Measurements from ENCODE around the gene TBPL1. TPM values are rescaled to one million over a fixed set of nuclear protein-coding genes. Genes with fewer than 3 reads are reported as not detected.

The TBPL1 gene
- total RNA-seq, 1 experiment from 2014 or later = 42.1 TPM

DNA sequence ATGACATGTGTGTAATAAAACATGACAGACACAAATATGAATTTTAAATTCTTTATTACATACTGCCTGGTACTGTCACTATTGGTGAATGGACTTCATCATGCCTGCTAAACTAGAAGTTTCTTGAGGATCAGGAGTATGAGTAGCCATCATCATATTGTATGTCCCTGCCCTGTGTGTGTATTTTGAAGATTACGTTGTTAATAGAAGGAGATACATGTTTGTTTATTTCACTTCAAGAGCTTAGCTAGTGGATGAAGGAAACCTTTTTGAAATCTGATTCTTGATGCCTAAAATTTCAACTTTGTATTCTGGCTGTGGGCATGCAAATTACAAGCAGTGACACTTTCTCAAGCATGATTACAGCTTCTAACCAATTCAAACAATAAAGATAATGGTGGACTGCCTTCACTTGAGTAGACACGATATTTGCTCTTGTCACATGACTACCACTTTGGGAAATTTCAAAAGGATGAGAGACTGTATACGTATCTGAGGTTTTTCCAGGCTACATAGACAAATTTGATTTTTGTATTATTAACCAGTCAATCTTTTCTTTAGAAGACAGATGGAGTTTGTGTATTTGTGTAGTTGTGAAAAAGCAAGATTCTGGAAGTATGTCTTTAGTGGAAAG, 3.5 kb downstream of the TBPL1 start:
- no peak overlapping the region for H3K4me3 Mint-ChIP-seq
- no peak overlapping the region for H3K27ac Mint-ChIP-seq
- no peak for ATAC-seq
- H3K9me3 Mint-ChIP-seq = no peaks in the 10 kb centered on the region
- H3K4me1 Mint-ChIP-seq = peaks cover 35% of the 10 kb centered on the region
- no peaks in the 10 kb centered on the region for H3K36me3 Mint-ChIP-seq
- ChIA-PET POLR2A (no interaction called here), CTCF (no interaction called here)
- H3K27me3 Mint-ChIP-seq (ENCODE audit: low read depth) = peaks cover 3% of the 10 kb centered on the region
- no peak for DNase-seq (ENCODE audit: low spot score)
- TF ChIP-seq, protein P1, sequence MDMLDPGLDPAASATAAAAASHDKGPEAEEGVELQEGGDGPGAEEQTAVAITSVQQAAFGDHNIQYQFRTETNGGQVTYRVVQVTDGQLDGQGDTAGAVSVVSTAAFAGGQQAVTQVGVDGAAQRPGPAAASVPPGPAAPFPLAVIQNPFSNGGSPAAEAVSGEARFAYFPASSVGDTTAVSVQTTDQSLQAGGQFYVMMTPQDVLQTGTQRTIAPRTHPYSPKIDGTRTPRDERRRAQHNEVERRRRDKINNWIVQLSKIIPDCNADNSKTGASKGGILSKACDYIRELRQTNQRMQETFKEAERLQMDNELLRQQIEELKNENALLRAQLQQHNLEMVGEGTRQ (CRISPR knock-in tag; IDR thresholded peaks at IDR 0.05) = no peak
- TF ChIP-seq OVOL2 (CRISPR knock-in tag; IDR thresholded peaks at IDR 0.05; ENCODE audit: borderline replicate concordance) = no peak
- TF ChIP-seq, protein P2, sequence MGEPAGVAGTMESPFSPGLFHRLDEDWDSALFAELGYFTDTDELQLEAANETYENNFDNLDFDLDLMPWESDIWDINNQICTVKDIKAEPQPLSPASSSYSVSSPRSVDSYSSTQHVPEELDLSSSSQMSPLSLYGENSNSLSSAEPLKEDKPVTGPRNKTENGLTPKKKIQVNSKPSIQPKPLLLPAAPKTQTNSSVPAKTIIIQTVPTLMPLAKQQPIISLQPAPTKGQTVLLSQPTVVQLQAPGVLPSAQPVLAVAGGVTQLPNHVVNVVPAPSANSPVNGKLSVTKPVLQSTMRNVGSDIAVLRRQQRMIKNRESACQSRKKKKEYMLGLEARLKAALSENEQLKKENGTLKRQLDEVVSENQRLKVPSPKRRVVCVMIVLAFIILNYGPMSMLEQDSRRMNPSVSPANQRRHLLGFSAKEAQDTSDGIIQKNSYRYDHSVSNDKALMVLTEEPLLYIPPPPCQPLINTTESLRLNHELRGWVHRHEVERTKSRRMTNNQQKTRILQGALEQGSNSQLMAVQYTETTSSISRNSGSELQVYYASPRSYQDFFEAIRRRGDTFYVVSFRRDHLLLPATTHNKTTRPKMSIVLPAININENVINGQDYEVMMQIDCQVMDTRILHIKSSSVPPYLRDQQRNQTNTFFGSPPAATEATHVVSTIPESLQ (CRISPR knock-in tag; IDR thresholded peaks at IDR 0.05) = no peak
- TF ChIP-seq, protein P3, sequence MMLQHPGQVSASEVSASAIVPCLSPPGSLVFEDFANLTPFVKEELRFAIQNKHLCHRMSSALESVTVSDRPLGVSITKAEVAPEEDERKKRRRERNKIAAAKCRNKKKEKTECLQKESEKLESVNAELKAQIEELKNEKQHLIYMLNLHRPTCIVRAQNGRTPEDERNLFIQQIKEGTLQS (CRISPR knock-in tag; conservative IDR thresholded peaks at IDR 0.05) = no peak

DNA sequence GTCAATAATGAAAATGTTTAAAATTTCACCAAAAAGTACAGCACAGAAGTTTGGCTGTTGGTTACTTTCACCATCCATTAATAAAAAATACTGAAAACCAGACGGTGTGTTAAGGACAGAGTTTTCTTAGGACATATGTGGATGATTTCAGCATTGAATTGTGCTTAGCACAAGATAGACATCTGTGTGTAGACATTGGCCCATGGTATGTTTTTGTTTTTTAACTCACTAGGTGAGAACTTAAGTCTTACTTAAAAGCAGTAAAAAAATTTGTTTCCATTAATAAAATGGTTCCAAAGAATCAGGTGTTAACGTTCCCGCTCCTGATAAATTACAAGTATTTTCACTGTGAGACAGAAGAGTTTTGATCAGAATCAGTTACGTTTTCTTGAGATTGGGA, 4.2 kb downstream of the TBPL1 start:
- POLR2A ChIA-PET = no interaction called here
- no peak overlapping the region for H3K4me3 Mint-ChIP-seq
- DNase-seq (ENCODE audit: low spot score) (no peak), ATAC-seq (no peak)
- no peaks in the 10 kb centered on the region for H3K36me3 Mint-ChIP-seq
- H3K9me3 Mint-ChIP-seq = no peaks in the 10 kb centered on the region
- CTCF ChIA-PET = no interaction called here
- H3K4me1 Mint-ChIP-seq = peaks cover 40% of the 10 kb centered on the region
- H3K27ac Mint-ChIP-seq = no peak overlapping the region
- TF ChIP-seq ZBTB21 (CRISPR knock-in tag; IDR thresholded peaks at IDR 0.05; ENCODE audit: borderline replicate concordance) (no peak), RORB (CRISPR knock-in tag; IDR thresholded peaks at IDR 0.05) (no peak), JUN (CRISPR knock-in tag; IDR thresholded peaks at IDR 0.05) (no peak), TEAD4 (CRISPR knock-in tag; IDR thresholded peaks at IDR 0.05) (no peak), ZNF416 (CRISPR knock-in tag; IDR thresholded peaks at IDR 0.05) (no peak), ZNF138 (CRISPR knock-in tag; conservative IDR thresholded peaks at IDR 0.05) (no peak), SMAD3 (CRISPR knock-in tag; IDR thresholded peaks at IDR 0.05; ENCODE audit: borderline replicate concordance) (no peak)
- TF ChIP-seq, protein P3 (CRISPR knock-in tag; conservative IDR thresholded peaks at IDR 0.05) = no peak
- TF ChIP-seq, protein P4, sequence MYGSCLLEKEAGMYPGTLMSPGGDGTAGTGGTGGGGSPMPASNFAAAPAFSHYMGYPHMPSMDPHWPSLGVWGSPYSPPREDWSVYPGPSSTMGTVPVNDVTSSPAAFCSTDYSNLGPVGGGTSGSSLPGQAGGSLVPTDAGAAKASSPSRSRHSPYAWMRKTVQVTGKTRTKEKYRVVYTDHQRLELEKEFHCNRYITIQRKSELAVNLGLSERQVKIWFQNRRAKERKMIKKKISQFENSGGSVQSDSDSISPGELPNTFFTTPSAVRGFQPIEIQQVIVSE (CRISPR knock-in tag; IDR thresholded peaks at IDR 0.05; ENCODE audit: borderline replicate concordance) = no peak
- TF ChIP-seq, protein P5, sequence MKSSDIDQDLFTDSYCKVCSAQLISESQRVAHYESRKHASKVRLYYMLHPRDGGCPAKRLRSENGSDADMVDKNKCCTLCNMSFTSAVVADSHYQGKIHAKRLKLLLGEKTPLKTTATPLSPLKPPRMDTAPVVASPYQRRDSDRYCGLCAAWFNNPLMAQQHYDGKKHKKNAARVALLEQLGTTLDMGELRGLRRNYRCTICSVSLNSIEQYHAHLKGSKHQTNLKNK (CRISPR knock-in tag; IDR thresholded peaks at IDR 0.05) = no peak
- TF ChIP-seq, protein P6, sequence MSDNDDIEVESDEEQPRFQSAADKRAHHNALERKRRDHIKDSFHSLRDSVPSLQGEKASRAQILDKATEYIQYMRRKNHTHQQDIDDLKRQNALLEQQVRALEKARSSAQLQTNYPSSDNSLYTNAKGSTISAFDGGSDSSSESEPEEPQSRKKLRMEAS (CRISPR knock-in tag; IDR thresholded peaks at IDR 0.05) = no peak
- no peaks in the 10 kb centered on the region; the same call in 1 of the 2 replicates for H3K27me3 Mint-ChIP-seq (ENCODE audit: low read depth)

DNA sequence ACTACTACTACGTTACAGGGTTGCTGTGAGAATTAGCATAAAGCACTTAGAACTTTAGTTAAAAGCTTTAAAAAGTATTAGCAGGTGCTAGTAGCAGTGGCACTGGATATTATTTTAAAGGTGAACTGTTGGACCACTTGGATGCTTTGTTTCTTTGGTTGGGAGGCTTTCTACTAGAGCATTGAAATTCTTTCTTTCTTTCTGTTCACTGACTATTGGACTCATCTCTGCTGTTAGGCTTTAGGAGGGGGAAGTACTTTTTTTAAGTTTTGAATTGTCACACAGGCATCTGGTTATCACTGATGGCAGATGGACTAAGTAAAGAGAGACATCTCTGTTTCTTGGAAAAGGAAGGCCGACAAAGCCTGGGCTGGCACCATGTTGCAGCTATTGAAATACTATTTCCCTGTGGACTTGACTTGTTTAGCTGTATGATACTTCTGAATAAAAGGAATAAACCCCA, 4.8 kb downstream of the TBPL1 start:
- ChIA-PET CTCF (interaction anchor here (1.0 to 1.5 kb wide), 3 partner anchors 16 to 41 kb away, joined by 4 to 7 read pairs (median 4); no protein-coding TSS in a partner anchor), POLR2A (no interaction called here)
- Mint-ChIP-seq H3K9me3 (no peaks in the 10 kb centered on the region), H3K4me1 (peaks cover 40% of the 10 kb centered on the region), H3K4me3 (no peak overlapping the region), H3K36me3 (no peaks in the 10 kb centered on the region), H3K27ac (no peak overlapping the region), H3K27me3 (ENCODE audit: low read depth) (no peaks in the 10 kb centered on the region)
- DNase-seq (ENCODE audit: low spot score) (no peak), ATAC-seq (no peak)
- TF ChIP-seq RELA (CRISPR knock-in tag; IDR thresholded peaks at IDR 0.05; ENCODE audit: borderline replicate concordance) = no peak
- no peak for TF ChIP-seq ZNF416 (CRISPR knock-in tag; IDR thresholded peaks at IDR 0.05)
- TF ChIP-seq, protein P7, sequence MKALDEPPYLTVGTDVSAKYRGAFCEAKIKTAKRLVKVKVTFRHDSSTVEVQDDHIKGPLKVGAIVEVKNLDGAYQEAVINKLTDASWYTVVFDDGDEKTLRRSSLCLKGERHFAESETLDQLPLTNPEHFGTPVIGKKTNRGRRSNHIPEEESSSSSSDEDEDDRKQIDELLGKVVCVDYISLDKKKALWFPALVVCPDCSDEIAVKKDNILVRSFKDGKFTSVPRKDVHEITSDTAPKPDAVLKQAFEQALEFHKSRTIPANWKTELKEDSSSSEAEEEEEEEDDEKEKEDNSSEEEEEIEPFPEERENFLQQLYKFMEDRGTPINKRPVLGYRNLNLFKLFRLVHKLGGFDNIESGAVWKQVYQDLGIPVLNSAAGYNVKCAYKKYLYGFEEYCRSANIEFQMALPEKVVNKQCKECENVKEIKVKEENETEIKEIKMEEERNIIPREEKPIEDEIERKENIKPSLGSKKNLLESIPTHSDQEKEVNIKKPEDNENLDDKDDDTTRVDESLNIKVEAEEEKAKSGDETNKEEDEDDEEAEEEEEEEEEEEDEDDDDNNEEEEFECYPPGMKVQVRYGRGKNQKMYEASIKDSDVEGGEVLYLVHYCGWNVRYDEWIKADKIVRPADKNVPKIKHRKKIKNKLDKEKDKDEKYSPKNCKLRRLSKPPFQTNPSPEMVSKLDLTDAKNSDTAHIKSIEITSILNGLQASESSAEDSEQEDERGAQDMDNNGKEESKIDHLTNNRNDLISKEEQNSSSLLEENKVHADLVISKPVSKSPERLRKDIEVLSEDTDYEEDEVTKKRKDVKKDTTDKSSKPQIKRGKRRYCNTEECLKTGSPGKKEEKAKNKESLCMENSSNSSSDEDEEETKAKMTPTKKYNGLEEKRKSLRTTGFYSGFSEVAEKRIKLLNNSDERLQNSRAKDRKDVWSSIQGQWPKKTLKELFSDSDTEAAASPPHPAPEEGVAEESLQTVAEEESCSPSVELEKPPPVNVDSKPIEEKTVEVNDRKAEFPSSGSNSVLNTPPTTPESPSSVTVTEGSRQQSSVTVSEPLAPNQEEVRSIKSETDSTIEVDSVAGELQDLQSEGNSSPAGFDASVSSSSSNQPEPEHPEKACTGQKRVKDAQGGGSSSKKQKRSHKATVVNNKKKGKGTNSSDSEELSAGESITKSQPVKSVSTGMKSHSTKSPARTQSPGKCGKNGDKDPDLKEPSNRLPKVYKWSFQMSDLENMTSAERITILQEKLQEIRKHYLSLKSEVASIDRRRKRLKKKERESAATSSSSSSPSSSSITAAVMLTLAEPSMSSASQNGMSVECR (CRISPR knock-in tag; IDR thresholded peaks at IDR 0.05; ENCODE audit: borderline replicate concordance) = no peak
- TF ChIP-seq, protein P6 (CRISPR knock-in tag; IDR thresholded peaks at IDR 0.05) = no peak
- TF ChIP-seq SMAD4 (CRISPR knock-in tag; IDR thresholded peaks at IDR 0.05) = no peak
- TF ChIP-seq, protein P4 (CRISPR knock-in tag; IDR thresholded peaks at IDR 0.05; ENCODE audit: borderline replicate concordance) = no peak
